Endometrial microvascular endothelial cells (primary cell): ENCODE results near the gene CFAP73. TPM values are rescaled to one million over a fixed set of nuclear protein-coding genes. Genes with fewer than 3 reads are reported as not detected.

Experiments used
- in situ Hi-C: cut with HindIII; loops from 2 replicates; pipeline ENCODE4 v1.10.0; 2017; ENCODE audit warnings: low sequenced_read_pairs, low pct_unique_long_range_greater_than_20kb; ENCODE audit errors: inconsistent ontology term
- total RNA-seq: library from RNA; depleted of rRNA; stranded (reverse); fragments of >200 nt; gene quantifications from one replicate; pipeline ENCODE4 v1.2.3, GENCODE V29; 2015; ENCODE audit errors: inconsistent ontology term

Gene CFAP73
- not detected for total RNA-seq

GRCh38 chr12:113149361-113150150 lies at the start of gene CFAP73:
Gene CFAP73 (plus strand): TSS chr12:113149724. CDS start chr12:113149858, 134 bp downstream.
- in situ Hi-C loops: loop anchor here (25.0 kb wide), 1 partner anchor 87 kb away; the partner anchor contains the start of gene DTX1

GRCh38 chr12:113099764-113100163 lies 49.8 kb upstream of the CFAP73 start:
- in situ Hi-C loops: no loop called here

GRCh38 chr12:113101751-113102150 lies 47.8 kb upstream of the CFAP73 start:
- in situ Hi-C loops: no loop called here

GRCh38 chr12:113102811-113103210 lies 46.7 kb upstream of the CFAP73 start:
- in situ Hi-C loops: no loop called here

- in situ Hi-C loops: no loop called here
These were observed 45.6 kb upstream of the CFAP73 start for GRCh38 chr12:113103756-113104450.

- in situ Hi-C loops: no loop called here
These were observed 44.5 kb upstream of the CFAP73 start for GRCh38 chr12:113104953-113105510.

- in situ Hi-C loops: no loop called here
These were observed 43.8 kb upstream of the CFAP73 start for GRCh38 chr12:113105606-113106271.

- in situ Hi-C loops: no loop called here
These were observed 43.2 kb upstream of the CFAP73 start for GRCh38 chr12:113106361-113106760.

- in situ Hi-C loops: no loop called here
These were observed 41.2 kb upstream of the CFAP73 start for GRCh38 chr12:113108308-113108707.

- in situ Hi-C loops: no loop called here
These were observed 40.2 kb upstream of the CFAP73 start for GRCh38 chr12:113109360-113109759.

- in situ Hi-C loops: no loop called here
These were observed 39.5 kb upstream of the CFAP73 start for GRCh38 chr12:113109872-113110599.

GRCh38 chr12:113111247-113111646 lies 38.3 kb upstream of the CFAP73 start:
- in situ Hi-C loops: no loop called here

GRCh38 chr12:113112043-113112899 lies 37.3 kb upstream of the CFAP73 start:
- in situ Hi-C loops: no loop called here

- in situ Hi-C loops: no loop called here
These were observed 36.1 kb upstream of the CFAP73 start for GRCh38 chr12:113113397-113113796.

GRCh38 chr12:113114447-113115178 lies 34.9 kb upstream of the CFAP73 start:
- in situ Hi-C loops: no loop called here

GRCh38 chr12:113115455-113116126 lies 33.9 kb upstream of the CFAP73 start:
- in situ Hi-C loops: no loop called here

- in situ Hi-C loops: no loop called here
These were observed 32.6 kb upstream of the CFAP73 start for GRCh38 chr12:113116875-113117274.
